Neural cell (in vitro differentiated cells): Measurements from ENCODE around the gene GPR27. TPM values are rescaled to one million over a fixed set of nuclear protein-coding genes. Genes with fewer than 3 reads are reported as not detected.

ENCODE experiments used
- H2AFZ ChIP-seq: fragments of 200-600, 300-800 bp; sonication (generic), shearing (Covaris generic); 2 replicates; pipeline ENCODE4 v1.6.0; 2014; ENCODE audit warnings: low read depth, mild to moderate bottlenecking, antibody characterized with exemption, low read length, moderate library complexity
- H3F3A ChIP-seq: fragments of 200-600 bp; shearing (Covaris generic); 2 replicates; pipeline ENCODE4 v1.6.1; 2016; ENCODE audit warnings: mild to moderate bottlenecking, moderate library complexity, mixed read lengths, antibody characterized with exemption, low read length; ENCODE audit not compliant: insufficient read depth, poor library complexity, severe bottlenecking
- H3K27ac ChIP-seq: fragments of 200-600, 300-800 bp; sonication (generic), shearing (Covaris generic); 2 replicates; pipeline ENCODE4 v1.5.1; 2014; ENCODE audit warnings: mild to moderate bottlenecking, low read length, moderate library complexity
- H3K27me3 ChIP-seq: fragments of 300-800, 200-600 bp; sonication (generic), shearing (Covaris generic); 2 replicates; pipeline ENCODE4 v1.6.0; 2014; ENCODE audit warnings: mild to moderate bottlenecking, low read depth, low read length, moderate library complexity; ENCODE audit not compliant: insufficient read depth
- H3K36me3 ChIP-seq: fragments of 300-800, 200-600 bp; sonication (generic), shearing (Covaris generic); 2 replicates; pipeline ENCODE4 v1.5.1; 2014; ENCODE audit warnings: mild to moderate bottlenecking, antibody characterized with exemption, low read length, moderate library complexity; ENCODE audit not compliant: insufficient read depth
- H3K4me2 ChIP-seq: fragments of 300-800, 200-600 bp; sonication (generic), shearing (Covaris generic); 2 replicates; pipeline ENCODE4 v1.6.0; 2014; ENCODE audit warnings: mild to moderate bottlenecking, low read length
- H3K4me3 ChIP-seq: fragments of 300-800, 200-600 bp; sonication (generic), shearing (Covaris generic); 2 replicates; pipeline ENCODE4 v1.5.1; 2014; ENCODE audit warnings: mild to moderate bottlenecking, low read length, moderate library complexity
- H3K79me2 ChIP-seq: fragments of 200-600 bp; shearing (Covaris generic); replicated peaks from 2 replicates; pipeline ENCODE4 v1.6.0; 2014; ENCODE audit warnings: mild to moderate bottlenecking, low read length, moderate library complexity; ENCODE audit not compliant: insufficient read depth
- H3K9ac ChIP-seq: fragments of 300-800, 200-600 bp; sonication (generic), shearing (Covaris generic); 2 replicates; pipeline ENCODE4 v1.6.1; 2016; ENCODE audit warnings: mild to moderate bottlenecking, low read length, mixed read lengths
- H3K9me2 ChIP-seq: fragments of 200-600 bp; shearing (Covaris generic); 2 replicates; pipeline ENCODE4 v1.6.1; 2016; ENCODE audit warnings: mild to moderate bottlenecking, low read length, mixed read lengths; ENCODE audit not compliant: insufficient read depth
- H3K9me3 ChIP-seq: fragments of 200-600, 300-800 bp; sonication (generic), shearing (Covaris generic); 2 replicates; pipeline ENCODE4 v1.6.1; 2016; ENCODE audit warnings: mild to moderate bottlenecking, mixed run types, low read length, moderate library complexity, mixed read lengths
- H4K20me1 ChIP-seq: fragments of 200-600 bp; shearing (Covaris generic); 2 replicates; pipeline ENCODE4 v1.6.1; 2016; ENCODE audit warnings: mild to moderate bottlenecking, mixed run types; ENCODE audit not compliant: insufficient read depth
- EP300 ChIP-seq: fragments of 450-650 bp; conservative IDR thresholded peaks from 2 replicates; pipeline ENCODE4 v1.6.1; 2014; ENCODE audit warnings: antibody characterized with exemption, mild to moderate bottlenecking, moderate library complexity; ENCODE audit not compliant: poor library complexity, severe bottlenecking
- EZH2 ChIP-seq: fragments of 200-600, 300-800 bp; shearing (Covaris generic), sonication (generic); IDR thresholded peaks from 2 replicates; pipeline ENCODE4 v1.6.1; 2014; ENCODE audit warnings: antibody characterized with exemption, low read length, borderline replicate concordance, mild to moderate bottlenecking; ENCODE audit not compliant: insufficient read depth, poor library complexity, severe bottlenecking
- MXI1 ChIP-seq: fragments of 450-650 bp; conservative IDR thresholded peaks from 2 replicates; pipeline ENCODE4 v1.6.1; 2014; ENCODE audit warnings: antibody characterized with exemption, mild to moderate bottlenecking; ENCODE audit not compliant: poor library complexity, severe bottlenecking
- POLR2AphosphoS5 ChIP-seq: IDR thresholded peaks from 2 replicates; pipeline ENCODE4 v1.6.1; 2012
- RAD21 ChIP-seq: fragments of 450-650 bp; conservative IDR thresholded peaks from 2 replicates; pipeline ENCODE4 v1.6.1; 2014; ENCODE audit warnings: antibody characterized with exemption, mild to moderate bottlenecking, moderate library complexity
- SMC3 ChIP-seq: fragments of 450-650 bp; conservative IDR thresholded peaks from 2 replicates; pipeline ENCODE4 v1.6.1; 2014; ENCODE audit warnings: antibody characterized with exemption, mild to moderate bottlenecking, moderate library complexity; ENCODE audit not compliant: poor library complexity
- TAF1 ChIP-seq: IDR thresholded peaks from 2 replicates; pipeline ENCODE4 v1.6.1; 2012; ENCODE audit warnings: low read depth
- polyA plus RNA-seq: library from polyadenylated mRNA; depleted of rRNA; stranded (reverse); fragments of >200 nt; gene quantifications from 2 replicates; pipeline ENCODE4 v1.2.3, GENCODE V29; 2014
- TF ChIP-seq, protein P1 (sequence below): IDR thresholded peaks from 2 replicates; pipeline ENCODE4 v1.6.1; 2012; ENCODE audit warnings: borderline replicate concordance
- TF ChIP-seq, protein P2 (sequence below): fragments of 450-650 bp; IDR thresholded peaks from 2 replicates; pipeline ENCODE4 v1.5.1; 2014; ENCODE audit warnings: antibody characterized with exemption, mild to moderate bottlenecking, moderate library complexity; ENCODE audit not compliant: poor library complexity, severe bottlenecking

GPR27 gene
- polyA plus RNA-seq, 1 donor from 2014 or later: 69.4 TPM

DNA sequence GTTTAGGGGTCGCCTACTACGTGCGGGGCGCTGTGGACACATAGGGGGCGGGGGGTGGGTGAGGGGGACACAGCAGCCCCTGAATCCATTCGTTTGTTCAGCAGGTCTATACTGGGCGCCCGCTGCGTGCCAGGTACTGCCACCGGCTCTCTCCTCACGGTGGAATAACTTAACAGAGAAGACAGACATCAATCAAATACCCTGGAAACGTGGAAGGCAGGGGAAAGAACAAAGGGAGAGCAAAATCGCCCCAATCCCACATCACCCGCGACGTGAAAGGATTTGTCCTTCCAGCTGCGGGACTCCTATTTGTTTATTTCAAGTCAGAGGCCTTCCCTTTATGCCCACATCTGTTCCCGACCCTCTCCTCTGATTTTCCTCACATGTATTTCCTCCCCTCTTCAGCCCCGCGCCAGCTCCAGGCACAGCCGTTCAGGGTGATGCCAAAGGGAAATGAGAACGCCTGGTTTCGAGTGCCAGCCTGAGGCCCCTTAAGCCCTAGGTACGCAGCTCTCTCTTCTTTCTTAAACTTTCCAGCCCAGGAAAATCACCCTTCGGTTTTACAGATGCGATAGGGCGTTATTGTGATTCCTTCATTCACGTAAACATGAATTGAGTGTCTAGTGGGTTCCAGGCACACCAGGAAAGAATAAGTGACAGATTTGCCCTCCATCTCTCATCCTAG, 32.0 kb downstream of the GPR27 start:
- peak overlapping the region; percentile 19 for H2AFZ ChIP-seq

DNA sequence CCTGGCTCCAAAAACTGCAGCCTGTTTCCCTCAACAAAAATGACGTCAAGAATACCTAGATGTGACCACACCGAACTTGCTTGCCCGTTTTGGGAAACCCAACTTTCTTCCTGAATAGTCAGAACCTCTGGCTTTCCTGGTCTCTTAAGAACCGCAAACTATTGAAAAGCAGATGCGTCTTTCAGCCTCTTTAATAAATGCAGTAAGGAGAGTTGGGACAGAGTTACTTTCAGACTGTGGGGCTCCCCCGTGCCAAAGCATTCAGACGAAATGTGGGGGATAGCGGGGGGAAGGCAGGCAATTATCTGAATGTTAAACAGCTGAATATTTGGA, 32.5 kb downstream of the GPR27 start:
- no peaks in the 10 kb centered on the region for H3K79me2 ChIP-seq
- no peaks in the 10 kb centered on the region for H4K20me1 ChIP-seq
- H3K4me3 ChIP-seq: peak overlapping the region; percentile 65
- TF ChIP-seq RAD21: no peak
- TF ChIP-seq EZH2: no peak
- TF ChIP-seq, protein P1, sequence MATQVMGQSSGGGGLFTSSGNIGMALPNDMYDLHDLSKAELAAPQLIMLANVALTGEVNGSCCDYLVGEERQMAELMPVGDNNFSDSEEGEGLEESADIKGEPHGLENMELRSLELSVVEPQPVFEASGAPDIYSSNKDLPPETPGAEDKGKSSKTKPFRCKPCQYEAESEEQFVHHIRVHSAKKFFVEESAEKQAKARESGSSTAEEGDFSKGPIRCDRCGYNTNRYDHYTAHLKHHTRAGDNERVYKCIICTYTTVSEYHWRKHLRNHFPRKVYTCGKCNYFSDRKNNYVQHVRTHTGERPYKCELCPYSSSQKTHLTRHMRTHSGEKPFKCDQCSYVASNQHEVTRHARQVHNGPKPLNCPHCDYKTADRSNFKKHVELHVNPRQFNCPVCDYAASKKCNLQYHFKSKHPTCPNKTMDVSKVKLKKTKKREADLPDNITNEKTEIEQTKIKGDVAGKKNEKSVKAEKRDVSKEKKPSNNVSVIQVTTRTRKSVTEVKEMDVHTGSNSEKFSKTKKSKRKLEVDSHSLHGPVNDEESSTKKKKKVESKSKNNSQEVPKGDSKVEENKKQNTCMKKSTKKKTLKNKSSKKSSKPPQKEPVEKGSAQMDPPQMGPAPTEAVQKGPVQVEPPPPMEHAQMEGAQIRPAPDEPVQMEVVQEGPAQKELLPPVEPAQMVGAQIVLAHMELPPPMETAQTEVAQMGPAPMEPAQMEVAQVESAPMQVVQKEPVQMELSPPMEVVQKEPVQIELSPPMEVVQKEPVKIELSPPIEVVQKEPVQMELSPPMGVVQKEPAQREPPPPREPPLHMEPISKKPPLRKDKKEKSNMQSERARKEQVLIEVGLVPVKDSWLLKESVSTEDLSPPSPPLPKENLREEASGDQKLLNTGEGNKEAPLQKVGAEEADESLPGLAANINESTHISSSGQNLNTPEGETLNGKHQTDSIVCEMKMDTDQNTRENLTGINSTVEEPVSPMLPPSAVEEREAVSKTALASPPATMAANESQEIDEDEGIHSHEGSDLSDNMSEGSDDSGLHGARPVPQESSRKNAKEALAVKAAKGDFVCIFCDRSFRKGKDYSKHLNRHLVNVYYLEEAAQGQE: no peak
- no peak overlapping the region for H2AFZ ChIP-seq
- H3K27me3 ChIP-seq: peaks cover 52% of the 10 kb centered on the region
- H3F3A ChIP-seq: no peaks in the 10 kb centered on the region
- H3K9me3 ChIP-seq: no peaks in the 10 kb centered on the region
- no peaks in the 10 kb centered on the region for H3K9me2 ChIP-seq
- no peak overlapping the region for H3K27ac ChIP-seq
- H3K4me2 ChIP-seq: no peak overlapping the region
- H3K36me3 ChIP-seq: no peaks in the 10 kb centered on the region
- no peak overlapping the region for H3K9ac ChIP-seq

More for the DNA sequence above, 32.0 kb downstream of the GPR27 start:
- Histone ChIP-seq H3K4me2 (peak overlapping the region; percentile 46), H3K4me3 (peak overlapping the region; percentile 65), H3K27ac (no peak overlapping the region), H3F3A (no peaks in the 10 kb centered on the region), H3K79me2 (no peaks in the 10 kb centered on the region), H3K27me3 (peaks cover 54% of the 10 kb centered on the region), H3K9me3 (no peaks in the 10 kb centered on the region), H4K20me1 (no peaks in the 10 kb centered on the region), H3K9me2 (no peaks in the 10 kb centered on the region), H3K36me3 (no peaks in the 10 kb centered on the region), H3K9ac (peak overlapping the region; percentile 52)
- TF ChIP-seq, protein P2, sequence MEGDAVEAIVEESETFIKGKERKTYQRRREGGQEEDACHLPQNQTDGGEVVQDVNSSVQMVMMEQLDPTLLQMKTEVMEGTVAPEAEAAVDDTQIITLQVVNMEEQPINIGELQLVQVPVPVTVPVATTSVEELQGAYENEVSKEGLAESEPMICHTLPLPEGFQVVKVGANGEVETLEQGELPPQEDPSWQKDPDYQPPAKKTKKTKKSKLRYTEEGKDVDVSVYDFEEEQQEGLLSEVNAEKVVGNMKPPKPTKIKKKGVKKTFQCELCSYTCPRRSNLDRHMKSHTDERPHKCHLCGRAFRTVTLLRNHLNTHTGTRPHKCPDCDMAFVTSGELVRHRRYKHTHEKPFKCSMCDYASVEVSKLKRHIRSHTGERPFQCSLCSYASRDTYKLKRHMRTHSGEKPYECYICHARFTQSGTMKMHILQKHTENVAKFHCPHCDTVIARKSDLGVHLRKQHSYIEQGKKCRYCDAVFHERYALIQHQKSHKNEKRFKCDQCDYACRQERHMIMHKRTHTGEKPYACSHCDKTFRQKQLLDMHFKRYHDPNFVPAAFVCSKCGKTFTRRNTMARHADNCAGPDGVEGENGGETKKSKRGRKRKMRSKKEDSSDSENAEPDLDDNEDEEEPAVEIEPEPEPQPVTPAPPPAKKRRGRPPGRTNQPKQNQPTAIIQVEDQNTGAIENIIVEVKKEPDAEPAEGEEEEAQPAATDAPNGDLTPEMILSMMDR: no peak
- TF ChIP-seq TAF1 (peak; percentile 1), POLR2AphosphoS5 (peak; percentile 5)

DNA sequence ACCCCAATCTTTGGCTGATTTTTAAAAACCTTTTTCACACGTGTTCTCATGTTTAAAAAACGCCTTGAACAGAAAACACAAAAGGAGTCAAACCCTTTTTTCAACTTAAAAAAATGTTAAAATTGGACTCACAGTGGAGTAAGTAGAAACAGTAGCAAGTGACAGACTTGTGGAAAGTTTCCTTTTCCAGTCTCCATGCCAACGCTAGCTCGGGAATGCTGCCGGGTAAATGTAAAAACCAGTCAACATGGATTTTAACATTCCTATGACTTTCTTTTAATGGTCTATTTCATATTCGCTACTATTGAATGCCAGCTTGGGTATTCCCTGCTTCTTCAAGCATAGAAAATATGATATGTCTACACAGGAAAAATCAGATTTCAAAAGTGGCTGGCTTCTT, 32.9 kb downstream of the GPR27 start:
- H3K9me2 ChIP-seq: no peaks in the 10 kb centered on the region
- H3K79me2 ChIP-seq: no peaks in the 10 kb centered on the region
- H3K27ac ChIP-seq: no peak overlapping the region
- no peaks in the 10 kb centered on the region for H3F3A ChIP-seq
- no peaks in the 10 kb centered on the region for H3K9me3 ChIP-seq
- no peak overlapping the region for H3K4me2 ChIP-seq
- H3K4me3 ChIP-seq: no peak overlapping the region
- H3K36me3 ChIP-seq: no peaks in the 10 kb centered on the region
- H3K9ac ChIP-seq: no peak overlapping the region
- no peaks in the 10 kb centered on the region for H4K20me1 ChIP-seq
- no peak overlapping the region for H2AFZ ChIP-seq
- TF ChIP-seq EP300: no peak
- no peak for TF ChIP-seq SMC3
- TF ChIP-seq RAD21: no peak
- TF ChIP-seq POLR2AphosphoS5: no peak
- no peak for TF ChIP-seq EZH2
- no peak for TF ChIP-seq MXI1
- TF ChIP-seq, protein P2: no peak
- TF ChIP-seq TAF1: no peak
- TF ChIP-seq, protein P1: no peak
- peaks cover 48% of the 10 kb centered on the region for H3K27me3 ChIP-seq
